Endothelial cell of umbilical vein (primary cell): Measurements from ENCODE around the gene ZCWPW2. TPM values are rescaled to one million over a fixed set of nuclear protein-coding genes. Genes with fewer than 3 reads are reported as not detected.

Source experiments
- BruUV-seq: library from RNA; stranded (reverse); fragments of 400-500 nt; replicated peaks from 2 replicates; lab custom pipeline; 2021; lab: Mats Ljungman, UMichigan
- CTCF ChIA-PET: fragments of 300-600, 350-600 bp; sonication (Branson Sonifier 250); formaldehyde crosslinking; loops from one replicate; lab custom pipeline; 2021; ENCODE audit warnings: antibody characterized with exemption, inconsistent platforms; lab: Charles Lee
- POLR2A ChIA-PET: fragments of 300-600, 350-600 bp; sonication (Branson Sonifier 250); formaldehyde crosslinking; loops from one replicate; lab custom pipeline; 2021; ENCODE audit warnings: antibody characterized with exemption, inconsistent platforms; lab: Charles Lee
- DNase-seq: peaks from one replicate; pipeline ENCODE4 v3.0.0-alpha.2; 2011; ENCODE audit warnings: low read depth, low spot score
- FAIRE-seq: peaks from 2 replicates; lab custom pipeline; 2011; peaks lifted over from hg19 to GRCh38; lab: Jason Lieb, UNC
- H2AFZ ChIP-seq: 2 replicates; pipeline ENCODE4 v1.6.0; 2012; ENCODE audit warnings: low read depth, low read length, control low read depth, inconsistent platforms
- H3K27ac ChIP-seq: 2 replicates; pipeline ENCODE4 v1.5.1; 2011; ENCODE audit warnings: low read depth, mild to moderate bottlenecking, control low read depth, low read length, moderate library complexity; ENCODE audit not compliant: insufficient read depth
- H3K27me3 ChIP-seq, 2 experiments: 2 replicates each; pipeline versions ENCODE4 v1.6.0 to v1.6.1; 2011; ENCODE audit warnings: low read length in 2 of 2, mixed read lengths in 1 of 2; ENCODE audit not compliant: control insufficient read depth in 2 of 2, insufficient read depth in 2 of 2
- H3K36me3 ChIP-seq, 2 experiments: 2 replicates in 1 of 2; 3 replicates in 1 of 2; pipeline ENCODE4 v1.5.1; 2011; ENCODE audit warnings: low read length in 2 of 2, mild to moderate bottlenecking in 1 of 2, moderate library complexity in 1 of 2; ENCODE audit not compliant: control insufficient read depth in 2 of 2, insufficient read depth in 2 of 2; ENCODE audit errors: extremely low read depth in 1 of 2
- H3K4me1 ChIP-seq: 3 replicates; pipeline ENCODE4 v1.5.1; 2011; ENCODE audit warnings: mild to moderate bottlenecking, low read length; ENCODE audit not compliant: control insufficient read depth, insufficient read depth; ENCODE audit errors: extremely low read depth
- H3K4me2 ChIP-seq: 2 replicates; pipeline ENCODE4 v1.6.1; 2011; ENCODE audit warnings: low read length, control low read depth, mixed read lengths; ENCODE audit not compliant: insufficient read depth
- H3K4me3 ChIP-seq, 3 experiments: fragments of 200-600 bp in 1 of 3; sonication (generic), shearing (Covaris generic) in 1 of 3; replicated peaks in 1 of 3; 2 replicates each; pipeline ENCODE4 v1.5.1; 2011 to 2016; ENCODE audit warnings: control low read depth in 3 of 3, low read length in 3 of 3, mild to moderate bottlenecking in 2 of 3, inconsistent platforms in 1 of 3, low read depth in 1 of 3, moderate library complexity in 1 of 3; ENCODE audit not compliant: insufficient read depth in 1 of 3
- H3K79me2 ChIP-seq: 2 replicates; pipeline ENCODE4 v1.6.0; 2012; ENCODE audit warnings: low read length, inconsistent platforms; ENCODE audit not compliant: control insufficient read depth, insufficient read depth
- H3K9ac ChIP-seq: replicated peaks from 2 replicates; pipeline ENCODE3; 2011; ENCODE audit warnings: low read length, control low read depth; ENCODE audit not compliant: insufficient read depth; ENCODE audit errors: extremely low read depth
- H3K9me1 ChIP-seq: replicated peaks from 3 replicates; pipeline ENCODE4 v1.6.0; 2011; ENCODE audit warnings: mild to moderate bottlenecking, low read length; ENCODE audit not compliant: control insufficient read depth, insufficient read depth; ENCODE audit errors: extremely low read depth
- H3K9me3 ChIP-seq: replicated peaks from 2 replicates; pipeline ENCODE4 v1.5.1; 2012; ENCODE audit warnings: low read length, inconsistent platforms; ENCODE audit not compliant: control insufficient read depth, insufficient read depth
- H4K20me1 ChIP-seq: replicated peaks from 2 replicates; pipeline ENCODE3; 2011; ENCODE audit warnings: mild to moderate bottlenecking, low read length; ENCODE audit not compliant: control insufficient read depth, insufficient read depth; ENCODE audit errors: extremely low read depth
- EZH2 ChIP-seq: IDR thresholded peaks from 2 replicates; pipeline ENCODE4 v1.6.1; 2012; ENCODE audit warnings: borderline replicate concordance, low read depth, mild to moderate bottlenecking, moderate library complexity, low read length, inconsistent platforms; ENCODE audit not compliant: severe bottlenecking
- FOS ChIP-seq: IDR thresholded peaks from 2 replicates; pipeline ENCODE4 v1.6.1; 2011; ENCODE audit warnings: mild to moderate bottlenecking, low read length, moderate library complexity, borderline replicate concordance; ENCODE audit not compliant: insufficient read depth
- GATA2 ChIP-seq: IDR thresholded peaks from 2 replicates; pipeline ENCODE4 v1.7.0; 2011; ENCODE audit warnings: low read depth, mild to moderate bottlenecking, moderate library complexity, mixed read lengths, low read length; ENCODE audit not compliant: insufficient read length, insufficient read depth
- JUN ChIP-seq: IDR thresholded peaks from 2 replicates; pipeline ENCODE4 v1.6.1; 2011; ENCODE audit warnings: borderline replicate concordance, low read depth; ENCODE audit not compliant: insufficient read length, insufficient read depth
- MYC ChIP-seq: IDR thresholded peaks from one replicate; pipeline ENCODE4 v1.6.1; 2011; ENCODE audit warnings: mild to moderate bottlenecking, low read depth, low read length
- dilution Hi-C: fragments of 300-500 bp; cut with MboI; formaldehyde crosslinking; loops from one replicate; pipeline ENCODE4 v1.15.0; 2019; ENCODE audit warnings: low sequenced_read_pairs; ENCODE audit not compliant: extremely low pct_ligation_motif_present
- intact Hi-C: fragments of 100-400 bp; cut with micrococcal nuclease; formaldehyde crosslinking; loops from one replicate; pipeline ENCODE4 v1.10.0; 2022
- polyA plus RNA-seq, 4 experiments: library from polyadenylated mRNA; depleted of rRNA in 3 of 4; stranded (reverse) in 3 of 4; unstranded in 1 of 4; fragments of >200 nt; gene quantifications; 2 replicates each; pipeline versions ENCODE4 v1.2.1 to v1.2.3, GENCODE V29; 2011 to 2012; ENCODE audit warnings: missing spikeins in 1 of 4
- total RNA-seq: library from RNA; stranded (reverse); gene quantifications from 2 replicates; pipeline ENCODE4 v1.2.3, GENCODE V29; 2021

The ZCWPW2 gene
- total and polyA plus RNA-seq, 2 donors (not counting 3 experiments of a cell fraction or from before 2014, with no cell fraction given), result 0.04 to 0.40 TPM

DNA sequence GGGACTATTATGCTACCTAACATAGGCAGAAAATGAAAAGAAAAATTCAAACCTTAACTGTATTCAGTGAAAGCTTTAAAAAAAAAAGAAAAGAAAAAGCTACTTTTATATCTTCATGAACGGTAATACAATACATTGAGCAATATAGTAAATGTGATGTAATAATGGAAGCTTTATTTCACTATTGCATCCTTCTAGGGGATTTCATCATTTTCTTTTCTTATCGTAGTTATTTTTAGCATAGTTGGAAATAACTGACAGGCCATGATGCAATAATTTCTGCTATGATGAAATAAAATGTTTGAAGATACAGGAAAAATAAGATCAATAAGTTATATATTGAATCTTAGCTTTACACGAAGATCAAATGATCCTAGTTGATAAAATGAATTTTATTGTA, 40.3 kb upstream of the ZCWPW2 start:
- BruUV-seq, result no TSS peak
- CTCF ChIA-PET, result interaction anchor here (1.5 kb wide), 1 partner anchor 9 kb away, joined by 7 read pairs; no protein-coding TSS in a partner anchor
- Histone ChIP-seq H3K4me2 (no peak overlapping the region), H3K9me1 (no peaks in the 10 kb centered on the region), H3K9me3 (no peaks in the 10 kb centered on the region), H3K4me1 (no peaks in the 10 kb centered on the region), H3K4me3 (no peak overlapping the region), H3K9ac (no peak overlapping the region), H3K27me3 (no peaks in the 10 kb centered on the region), H3K36me3 (no peaks in the 10 kb centered on the region), H3K79me2 (no peaks in the 10 kb centered on the region), H4K20me1 (no peaks in the 10 kb centered on the region), H3K27ac (no peak overlapping the region), H2AFZ (no peak overlapping the region)
- dilution Hi-C loops (no loop called here), intact Hi-C loops (no loop called here)
- DNase-seq, result no peak
- TF ChIP-seq MYC, result no peak
- no peak for TF ChIP-seq GATA2
- TF ChIP-seq EZH2, result no peak
- TF ChIP-seq JUN, result no peak
- no peak for TF ChIP-seq FOS
- no peak for FAIRE-seq
- POLR2A ChIA-PET, result no interaction called here

DNA sequence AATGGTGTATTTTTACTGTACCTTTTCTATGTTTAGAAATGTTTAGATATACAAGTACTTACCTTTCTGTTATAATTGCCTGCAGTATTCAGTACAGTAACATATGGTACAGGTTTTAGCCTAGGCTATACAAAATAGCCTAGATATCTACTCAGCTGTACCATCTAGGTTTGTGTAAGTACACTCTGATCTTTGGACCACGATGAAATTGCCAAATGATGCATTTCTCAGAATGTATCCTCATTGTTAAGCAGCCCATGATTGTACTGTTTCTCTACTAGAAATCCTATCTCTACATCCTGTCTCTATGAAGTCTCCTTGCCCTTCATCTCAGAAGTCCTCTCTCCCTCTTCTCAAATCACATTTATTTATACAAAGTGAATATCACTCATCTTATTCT, 32.8 kb upstream of the ZCWPW2 start:
- dilution Hi-C loops (no loop called here), intact Hi-C loops (no loop called here)
- no peak overlapping the region for H3K4me3 ChIP-seq
- DNase-seq (no peak), FAIRE-seq (no peak)
- H3K4me1 ChIP-seq, result no peaks in the 10 kb centered on the region
- no peaks in the 10 kb centered on the region for H3K79me2 ChIP-seq
- no peaks in the 10 kb centered on the region for H3K27me3 ChIP-seq
- no peaks in the 10 kb centered on the region for H3K36me3 ChIP-seq
- H3K4me2 ChIP-seq, result no peak overlapping the region
- no peak overlapping the region for H3K27ac ChIP-seq
- BruUV-seq, result no TSS peak
- H2AFZ ChIP-seq, result no peak overlapping the region
- peaks cover 2% of the 10 kb centered on the region for H4K20me1 ChIP-seq
- H3K9me3 ChIP-seq, result no peaks in the 10 kb centered on the region
- no peak overlapping the region for H3K9ac ChIP-seq
- CTCF ChIA-PET, result no interaction called here
- no peak for TF ChIP-seq GATA2
- POLR2A ChIA-PET, result no interaction called here
- H3K9me1 ChIP-seq, result no peaks in the 10 kb centered on the region
